Right atrium auricular region (tissue), 2 donors: ENCODE results near the gene ZNF423. TPM values are rescaled to one million over a fixed set of nuclear protein-coding genes. Genes with fewer than 3 reads are reported as not detected.

Experiments used
- DNase-seq: peaks from one replicate; pipeline ENCODE4 v3.0.0-alpha.2; 2019; ENCODE audit warnings: low spot score
- H3K27ac ChIP-seq, 2 donors: fragments of 200-600 bp; sonication (generic); 1 replicate in 1 of 2; 2 replicates in 1 of 2; pipeline ENCODE4 v1.5.1; 2016 to 2019
- H3K27me3 ChIP-seq, 2 donors: fragments of 200-600 bp; sonication (generic); one replicate each; pipeline versions ENCODE4 v1.5.1 to v1.6.0; 2017 to 2019
- H3K36me3 ChIP-seq: fragments of 200-600 bp; sonication (generic); one replicate; pipeline ENCODE4 v1.5.1; 2016
- H3K4me1 ChIP-seq, 2 donors: fragments of 200-600 bp; sonication (generic); one replicate each; pipeline versions ENCODE4 v1.5.1 to v1.6.0; 2017 to 2019
- H3K4me3 ChIP-seq, 2 donors: fragments of 200-600 bp; sonication (generic); 1 replicate in 1 of 2; 2 replicates in 1 of 2; pipeline ENCODE4 v1.5.1; 2017 to 2019; ENCODE audit warnings: mild to moderate bottlenecking in 1 of 2, moderate library complexity in 1 of 2
- H3K9me3 ChIP-seq, 2 donors: fragments of 200-600 bp; sonication (generic); one replicate each; pipeline ENCODE4 v1.5.1; 2019
- total RNA-seq, 2 donors: library from RNA; depleted of rRNA; stranded (reverse); fragments of >200 nt; gene quantifications; one replicate each; pipeline ENCODE4 v1.1.0, GENCODE V29; 2016
- TF ChIP-seq, protein P1 (sequence below), 2 donors: fragments of 200-600 bp; sonication (generic); IDR thresholded peaks; one replicate each; pipeline ENCODE4 v1.5.1; 2019; ENCODE audit warnings: antibody characterized with exemption in 2 of 2

The ZNF423 gene
- total RNA-seq, 2 donors from 2014 or later, result 8.5 to 10.7 TPM

DNA sequence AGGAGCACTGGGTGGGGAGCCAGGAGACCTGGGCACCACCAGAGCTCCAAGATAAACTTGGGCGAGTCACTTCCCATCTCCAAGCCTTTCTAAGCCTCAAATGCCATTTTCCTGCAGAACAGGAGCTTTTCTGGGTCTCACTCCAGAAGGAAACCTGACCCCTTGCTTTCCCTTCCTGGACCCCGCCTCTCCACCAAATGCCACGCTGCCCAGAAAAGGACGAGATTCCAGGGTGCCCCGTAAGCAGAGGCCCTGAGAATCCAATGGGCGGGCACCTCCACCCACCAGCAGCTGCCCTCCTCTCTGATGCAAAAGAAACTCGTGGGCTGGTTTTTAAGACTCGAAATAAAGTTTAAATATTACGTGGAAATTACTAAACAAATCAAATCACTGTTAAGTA, 31.3 kb downstream of the ZNF423 start:
- DNase-seq, result no peak
- TF ChIP-seq, protein P1, sequence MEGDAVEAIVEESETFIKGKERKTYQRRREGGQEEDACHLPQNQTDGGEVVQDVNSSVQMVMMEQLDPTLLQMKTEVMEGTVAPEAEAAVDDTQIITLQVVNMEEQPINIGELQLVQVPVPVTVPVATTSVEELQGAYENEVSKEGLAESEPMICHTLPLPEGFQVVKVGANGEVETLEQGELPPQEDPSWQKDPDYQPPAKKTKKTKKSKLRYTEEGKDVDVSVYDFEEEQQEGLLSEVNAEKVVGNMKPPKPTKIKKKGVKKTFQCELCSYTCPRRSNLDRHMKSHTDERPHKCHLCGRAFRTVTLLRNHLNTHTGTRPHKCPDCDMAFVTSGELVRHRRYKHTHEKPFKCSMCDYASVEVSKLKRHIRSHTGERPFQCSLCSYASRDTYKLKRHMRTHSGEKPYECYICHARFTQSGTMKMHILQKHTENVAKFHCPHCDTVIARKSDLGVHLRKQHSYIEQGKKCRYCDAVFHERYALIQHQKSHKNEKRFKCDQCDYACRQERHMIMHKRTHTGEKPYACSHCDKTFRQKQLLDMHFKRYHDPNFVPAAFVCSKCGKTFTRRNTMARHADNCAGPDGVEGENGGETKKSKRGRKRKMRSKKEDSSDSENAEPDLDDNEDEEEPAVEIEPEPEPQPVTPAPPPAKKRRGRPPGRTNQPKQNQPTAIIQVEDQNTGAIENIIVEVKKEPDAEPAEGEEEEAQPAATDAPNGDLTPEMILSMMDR (IDR thresholded peaks at IDR 0.05), result no peak
- H3K27ac ChIP-seq, result peak overlapping the region in 1 of 2 donors; percentile 10
- H3K4me3 ChIP-seq, result no peak overlapping the region
- H3K4me1 ChIP-seq, result peaks cover 0 to 34% of the 10 kb centered on the region in 2 donors
- H3K27me3 ChIP-seq, result no peaks in the 10 kb centered on the region
- no peaks in the 10 kb centered on the region for H3K9me3 ChIP-seq
- no peaks in the 10 kb centered on the region for H3K36me3 ChIP-seq

DNA sequence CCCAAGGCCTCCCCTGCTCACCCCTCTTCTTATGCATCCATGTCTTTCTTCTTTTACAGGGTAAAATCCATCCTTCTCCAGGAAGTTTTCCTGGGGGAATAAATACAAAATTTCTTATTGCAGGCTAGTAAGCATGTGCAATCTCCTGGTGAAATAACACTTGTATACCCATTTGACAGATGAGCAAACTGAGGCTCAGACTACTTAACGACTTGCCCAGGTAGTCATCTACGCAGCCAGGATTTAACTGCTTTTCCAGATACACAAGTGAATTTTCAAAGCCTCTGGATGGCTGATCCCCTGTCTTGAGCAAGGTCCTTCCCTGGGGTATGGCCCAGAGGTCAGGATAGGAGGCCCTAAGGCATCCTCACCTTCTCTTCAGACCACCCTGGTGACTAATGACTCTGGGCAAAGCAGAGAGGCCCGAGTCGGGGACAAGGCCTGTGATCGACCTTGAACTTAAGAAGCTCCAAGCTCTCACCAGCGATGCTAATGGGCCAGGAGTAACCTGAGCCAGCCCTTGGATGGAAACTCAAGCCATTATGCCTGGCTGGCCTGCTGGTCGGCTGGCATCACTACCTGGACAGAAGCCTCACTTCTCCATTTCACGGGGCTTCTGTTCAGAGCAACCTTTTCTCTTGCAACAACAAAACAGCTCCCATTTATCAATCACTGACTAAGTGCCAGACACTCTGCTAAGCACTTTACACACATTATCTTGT, 33.1 kb downstream of the ZNF423 start:
- H3K9me3 ChIP-seq, result no peaks in the 10 kb centered on the region
- no peaks in the 10 kb centered on the region for H3K36me3 ChIP-seq
- no peaks in the 10 kb centered on the region for H3K27me3 ChIP-seq
- H3K4me1 ChIP-seq, result peaks cover 0 to 17% of the 10 kb centered on the region in 2 donors
- H3K27ac ChIP-seq, result no peak overlapping the region
- H3K4me3 ChIP-seq, result no peak overlapping the region
- TF ChIP-seq, protein P1 (IDR thresholded peaks at IDR 0.05), result no peak
- DNase-seq, result no peak

DNA sequence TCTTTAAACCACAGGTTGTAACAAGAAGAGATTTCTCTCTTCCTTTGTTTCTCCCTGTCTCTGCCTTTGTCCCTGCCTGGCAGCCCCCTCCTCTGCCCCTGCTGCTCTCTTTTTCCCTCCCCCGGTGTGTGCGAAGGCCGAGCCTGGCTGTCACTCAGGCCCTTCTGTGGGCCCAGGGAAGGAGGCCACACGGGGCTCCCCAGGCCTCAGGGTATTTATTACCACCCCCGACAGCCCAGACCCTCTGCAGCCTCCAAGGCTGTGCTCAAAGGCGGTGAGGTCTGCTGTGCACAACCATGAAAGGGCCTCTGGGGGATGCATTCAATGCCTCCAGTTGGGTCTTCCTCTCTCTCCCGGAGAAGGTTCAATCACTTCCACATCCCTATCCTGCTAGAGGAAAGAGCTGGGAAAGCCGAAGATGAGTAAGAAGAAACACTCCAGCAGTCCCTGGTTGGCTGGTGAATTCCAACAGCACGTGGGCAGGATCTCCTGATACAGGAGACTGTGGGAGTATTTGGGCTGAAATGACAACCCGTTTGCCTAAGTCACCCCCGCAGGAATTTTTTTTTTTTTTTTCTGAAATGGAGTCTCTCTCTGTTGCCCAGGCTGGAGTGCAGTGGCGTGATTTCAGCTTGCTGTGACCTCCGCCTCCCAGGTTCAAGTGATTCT, 34.2 kb downstream of the ZNF423 start:
- Histone ChIP-seq H3K27ac (no peak overlapping the region), H3K9me3 (no peaks in the 10 kb centered on the region), H3K27me3 (no peaks in the 10 kb centered on the region), H3K4me1 (peaks cover 0 to 11% of the 10 kb centered on the region in 2 donors), H3K4me3 (no peak overlapping the region), H3K36me3 (no peaks in the 10 kb centered on the region)
- DNase-seq, result no peak
- TF ChIP-seq, protein P1 (IDR thresholded peaks at IDR 0.05), result no peak

DNA sequence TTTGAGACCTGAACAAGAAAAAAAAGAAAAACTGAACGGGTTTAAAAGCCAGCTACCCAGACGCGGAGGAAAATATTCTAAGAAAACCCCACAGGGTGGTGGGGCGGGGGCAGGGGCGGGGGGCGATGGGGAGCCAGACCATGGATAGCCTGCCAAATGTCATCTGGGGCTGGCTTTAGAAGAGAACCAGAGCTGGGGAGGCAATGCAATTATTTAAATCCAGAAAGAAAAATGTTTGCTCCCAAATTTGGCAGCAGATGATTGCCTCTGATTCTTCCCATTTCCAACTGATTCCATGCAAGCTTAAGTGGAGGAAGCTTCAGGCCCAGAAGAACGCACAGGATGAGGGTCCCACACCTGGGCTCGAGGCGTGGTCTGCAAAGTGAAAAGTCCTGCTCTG, 34.8 kb downstream of the ZNF423 start:
- Histone ChIP-seq H3K4me3 (no peak overlapping the region), H3K27me3 (no peaks in the 10 kb centered on the region), H3K9me3 (no peaks in the 10 kb centered on the region), H3K27ac (no peak overlapping the region), H3K36me3 (no peaks in the 10 kb centered on the region), H3K4me1 (peaks cover 0 to 11% of the 10 kb centered on the region in 2 donors)
- no peak for DNase-seq
- TF ChIP-seq, protein P1 (IDR thresholded peaks at IDR 0.05), result no peak

GRCh38 chr16:49817754-49818507, 38.0 kb downstream of the ZNF423 start:
- Histone ChIP-seq H3K9me3 (no peaks in the 10 kb centered on the region), H3K27ac (no peak overlapping the region), H3K4me1 (peaks cover 0 to 12% of the 10 kb centered on the region in 2 donors), H3K4me3 (no peak overlapping the region), H3K27me3 (no peaks in the 10 kb centered on the region), H3K36me3 (no peaks in the 10 kb centered on the region)
- DNase-seq, result no peak
- TF ChIP-seq, protein P1 (IDR thresholded peaks at IDR 0.05), result no peak
